GM19468 (cell line): Measurements from ENCODE around the gene ADAD2.

Experiments
- ATAC-seq: cut with Tn5 transposase; IDR thresholded peaks from one replicate; pipeline ENCODE4 v1.9.1; 2021; ENCODE audit warnings: mild to moderate bottlenecking, moderate library complexity, moderate number of reproducible peaks; ENCODE audit not compliant: unreplicated experiment; ENCODE audit errors: extremely low read depth

The ADAD2 gene

DNA sequence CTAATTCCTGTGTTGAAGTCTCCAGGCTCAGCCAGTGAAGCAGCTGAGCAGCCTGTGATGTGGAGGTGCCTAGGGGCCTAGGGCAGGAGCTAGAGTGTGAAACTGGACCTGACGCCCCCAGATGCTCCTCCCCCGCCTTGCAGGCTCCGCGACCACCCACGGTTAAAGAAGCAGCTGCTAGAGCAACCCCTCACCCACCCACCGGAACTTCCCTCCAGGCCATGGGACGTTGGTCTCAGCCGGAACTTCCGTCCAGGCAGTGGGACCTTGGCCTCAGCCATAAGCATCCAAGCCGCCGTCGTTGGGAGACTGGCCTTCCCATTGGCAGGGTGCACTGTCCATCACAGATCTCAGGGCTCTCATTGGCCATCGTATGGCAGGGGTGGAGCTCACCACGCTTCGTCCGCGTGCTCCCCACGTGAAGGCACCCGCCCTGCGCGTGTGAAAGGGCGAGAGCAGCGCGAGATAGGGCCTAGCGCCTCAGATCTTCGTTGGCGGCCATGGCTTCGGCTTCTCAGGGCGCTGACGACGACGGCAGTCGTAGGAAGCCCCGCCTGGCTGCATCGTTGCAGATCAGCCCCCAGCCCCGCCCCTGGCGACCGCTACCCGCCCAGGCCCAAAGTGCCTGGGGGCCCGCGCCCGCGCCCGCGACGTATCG lies at the start of gene ADAD2:
ADAD2 (plus strand) TSS at position 427 of the 658 bp plus-strand sequence; CDS start at position 501, 74 bp downstream.
- no peak for ATAC-seq

DNA sequence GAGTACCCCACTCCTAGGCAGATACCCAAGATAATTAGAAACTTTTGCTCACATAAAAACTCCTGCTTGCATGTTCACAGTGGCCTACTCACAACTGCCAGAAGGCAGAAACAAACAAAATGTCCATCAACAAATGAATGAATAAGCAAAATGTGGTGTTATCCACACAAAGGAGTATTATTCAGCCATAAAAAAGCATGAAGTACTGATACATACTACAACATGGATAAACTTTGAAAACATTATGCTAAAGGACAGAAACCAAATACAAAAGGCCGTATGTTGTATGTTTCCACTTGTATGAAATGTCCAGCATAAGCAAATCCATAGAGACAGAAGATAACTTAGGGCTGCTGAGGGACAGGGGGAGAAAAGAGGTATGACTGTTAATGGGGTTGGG lies 47.9 kb upstream of the ADAD2 start:
- no peak for ATAC-seq

- no peak for ATAC-seq
Observed at GRCh38 chr16:84143784-84144199, 47.2 kb upstream of the ADAD2 start.

DNA sequence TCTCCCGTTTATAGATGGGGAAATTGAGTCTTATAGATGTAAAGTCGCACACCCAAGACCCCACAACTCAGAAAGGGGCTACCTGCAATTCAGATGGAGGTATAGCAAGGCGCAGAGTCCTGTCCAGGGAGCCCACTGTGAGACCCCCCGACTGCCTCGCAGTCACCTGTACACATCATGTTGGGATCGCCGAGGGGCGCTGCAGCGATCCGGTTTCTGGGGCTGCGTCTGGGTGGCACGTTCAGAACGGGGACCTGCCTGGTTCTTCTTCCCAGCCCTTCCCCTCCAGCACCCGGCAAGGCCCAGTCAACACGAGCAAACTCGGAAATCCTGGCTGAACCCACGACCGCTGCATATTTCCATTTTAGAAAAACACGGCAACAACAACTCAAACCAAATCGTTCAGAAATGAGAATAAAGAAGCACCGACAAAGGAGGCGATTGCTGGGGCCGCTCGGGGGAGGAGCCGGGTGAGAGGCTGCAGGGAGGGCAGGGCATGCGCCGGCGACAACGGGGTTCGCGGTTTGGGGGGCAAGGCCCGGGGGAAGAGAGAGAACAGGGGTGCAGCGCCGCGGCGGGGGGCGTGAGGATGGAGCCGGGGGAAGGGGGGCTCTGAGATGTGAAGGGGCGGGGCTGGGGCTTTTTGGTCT lies 46.6 kb upstream of the ADAD2 start:
- no peak for ATAC-seq

GRCh38 chr16:84144859-84145639 lies 45.9 kb upstream of the ADAD2 start, which contains the start of the genes DNAAF1 and HSDL1:
Gene DNAAF1 (plus strand): TSS chr16:84145308. CDS start chr16:84145441, 133 bp downstream.
Gene HSDL1 (minus strand): TSS chr16:84145177. CDS start chr16:84131321, 13,856 bp downstream.
- peak; percentile 53 for ATAC-seq

DNA sequence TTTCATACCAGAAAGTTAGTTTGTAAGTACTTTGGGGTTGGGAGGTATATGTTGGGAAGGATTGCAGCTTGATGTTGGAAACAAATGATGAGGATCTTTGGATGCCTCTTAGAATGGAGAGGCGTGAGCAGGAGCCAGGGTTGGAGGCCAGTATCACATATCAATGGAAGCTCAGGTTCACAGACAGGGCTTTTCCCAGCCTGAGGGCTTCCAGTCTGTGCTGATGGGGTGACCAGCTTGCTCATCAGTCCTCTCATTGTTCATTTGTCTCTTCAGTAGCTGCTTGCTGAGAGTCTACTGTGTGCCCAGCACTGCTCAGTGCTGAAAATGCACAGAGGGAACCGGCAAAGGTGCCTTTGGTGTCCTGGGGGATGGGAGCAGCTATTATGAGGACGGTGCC lies 40.0 kb upstream of the ADAD2 start:
- no peak for ATAC-seq

- no peak for ATAC-seq
Observed at GRCh38 chr16:84153660-84154214, 37.2 kb upstream of the ADAD2 start.

DNA sequence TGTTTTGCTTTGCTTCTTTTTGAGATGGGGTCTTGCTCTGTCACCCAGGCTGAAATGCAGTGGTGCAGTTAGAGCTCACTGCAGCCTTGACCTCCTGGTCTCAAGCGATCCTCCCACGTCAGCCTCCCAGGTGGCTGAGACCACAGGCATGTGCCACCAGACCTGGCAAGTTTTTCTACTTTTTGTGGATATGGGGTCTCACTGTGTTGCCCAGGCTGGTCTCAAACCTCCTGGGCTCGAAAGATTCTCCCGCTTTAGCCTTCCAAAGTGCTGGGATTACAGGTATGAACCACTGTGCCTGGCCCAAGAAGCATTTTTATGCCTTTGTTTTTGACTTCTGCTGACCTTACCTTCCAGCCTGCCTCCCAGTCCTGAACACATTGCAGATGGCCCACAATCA lies 35.7 kb upstream of the ADAD2 start:
- no peak for ATAC-seq

GRCh38 chr16:84155771-84156170 lies 35.2 kb upstream of the ADAD2 start:
- ATAC-seq, result no peak

DNA sequence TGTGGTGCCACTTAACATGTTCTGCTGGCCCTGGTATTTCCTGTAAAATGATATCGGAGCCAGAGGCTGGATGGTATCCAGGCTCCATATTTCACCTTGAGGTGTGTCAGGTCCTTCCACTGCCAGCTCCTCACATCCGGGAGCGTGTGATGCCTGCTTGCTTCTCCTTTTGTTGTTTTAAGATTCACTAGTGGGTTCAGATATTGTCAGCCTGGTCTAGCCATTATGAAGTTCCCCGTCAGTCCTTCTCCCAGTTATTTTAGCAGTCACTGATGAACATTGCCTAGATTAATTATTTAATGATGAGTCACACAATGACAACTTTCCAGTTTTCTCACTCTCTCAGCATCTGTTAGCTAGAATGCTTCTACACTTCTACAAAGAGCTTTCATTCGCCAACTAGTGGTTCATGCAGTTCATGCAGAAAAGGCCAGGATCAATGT lies 34.6 kb upstream of the ADAD2 start:
- ATAC-seq, result no peak

DNA sequence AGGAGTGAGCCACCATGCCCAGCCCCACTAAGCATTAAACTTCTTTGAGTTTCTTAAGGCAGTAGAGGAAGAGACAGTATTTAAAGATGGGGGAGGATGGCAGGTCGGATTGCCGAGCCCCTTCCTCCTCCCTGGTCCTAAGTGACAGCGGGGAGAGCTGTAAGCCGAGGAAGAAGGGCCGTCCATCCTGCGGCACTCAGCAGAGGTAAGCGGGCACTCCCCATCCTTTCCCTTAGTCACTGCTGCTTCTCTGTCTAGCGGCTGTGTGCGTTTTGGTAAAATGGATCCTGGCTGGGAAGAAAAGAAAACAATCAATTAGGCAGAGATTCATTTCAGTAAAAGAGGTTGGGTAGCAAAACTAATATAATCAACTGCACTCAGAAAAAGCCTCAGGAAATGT lies 31.9 kb upstream of the ADAD2 start:
- no peak for ATAC-seq

DNA sequence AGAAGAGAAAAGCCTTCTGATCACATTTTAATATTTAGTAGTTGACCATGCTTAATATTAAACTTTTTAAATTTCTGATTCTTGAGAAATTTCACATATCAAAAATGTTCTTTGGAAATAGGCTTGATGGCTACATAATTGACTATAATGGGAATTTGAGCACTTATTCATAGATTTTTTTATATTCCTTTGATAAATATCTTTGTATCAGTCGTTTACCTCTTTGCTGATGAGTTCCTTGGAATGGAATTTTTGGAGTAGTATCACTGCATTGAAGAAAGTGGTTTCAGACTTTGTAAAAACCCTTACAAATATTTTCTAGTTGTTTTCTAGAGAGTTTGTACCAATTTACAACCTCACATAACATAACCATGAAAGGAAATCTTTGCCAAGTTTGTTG lies 31.2 kb upstream of the ADAD2 start:
- no peak for ATAC-seq

- no peak for ATAC-seq
Observed at GRCh38 chr16:84161037-84161436, 29.9 kb upstream of the ADAD2 start.

DNA sequence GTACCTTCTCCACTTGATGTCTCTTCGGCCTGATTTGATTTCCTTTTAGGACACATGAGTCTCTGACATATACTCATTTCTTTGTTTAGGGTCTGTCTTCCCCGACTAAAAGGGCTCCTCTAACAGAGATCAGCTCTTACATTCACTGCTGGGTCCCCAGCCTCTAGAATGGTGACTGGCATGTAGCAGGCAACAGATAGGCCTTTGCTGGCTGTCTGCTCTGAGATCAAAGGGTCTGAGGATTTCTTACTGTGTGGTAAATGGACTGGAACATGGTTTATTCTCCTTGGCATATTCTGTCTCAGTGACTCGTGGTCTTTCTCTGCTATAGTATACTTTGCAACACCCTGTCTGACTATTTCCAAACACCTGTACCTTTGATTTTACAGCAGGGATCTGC lies 29.2 kb upstream of the ADAD2 start:
- ATAC-seq, result no peak

DNA sequence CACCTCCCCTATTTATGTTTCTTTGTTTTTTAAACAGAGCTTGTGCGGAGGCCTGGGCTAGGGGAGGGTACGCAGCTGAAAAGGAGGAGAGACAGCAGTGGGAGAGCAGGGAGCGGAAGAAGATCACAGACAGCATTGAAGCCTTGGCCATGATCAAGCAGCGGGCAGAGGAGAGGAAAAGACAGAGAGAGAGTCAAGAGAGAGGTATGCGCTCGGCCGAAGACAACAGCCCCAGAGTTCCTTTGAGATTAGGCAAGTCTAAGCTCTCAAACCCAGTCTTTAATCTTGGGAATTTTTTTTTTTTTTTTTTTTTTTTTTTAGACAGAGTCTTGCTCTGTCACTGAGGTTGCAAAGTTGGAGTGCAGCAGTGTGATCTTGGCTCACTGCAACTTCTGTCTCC lies 25.2 kb upstream of the ADAD2 start:
- no peak for ATAC-seq

GRCh38 chr16:84166796-84167695 lies 23.9 kb upstream of the ADAD2 start:
- ATAC-seq, result no peak

- no peak for ATAC-seq
Observed at GRCh38 chr16:84169765-84170310, 21.1 kb upstream of the ADAD2 start.

DNA sequence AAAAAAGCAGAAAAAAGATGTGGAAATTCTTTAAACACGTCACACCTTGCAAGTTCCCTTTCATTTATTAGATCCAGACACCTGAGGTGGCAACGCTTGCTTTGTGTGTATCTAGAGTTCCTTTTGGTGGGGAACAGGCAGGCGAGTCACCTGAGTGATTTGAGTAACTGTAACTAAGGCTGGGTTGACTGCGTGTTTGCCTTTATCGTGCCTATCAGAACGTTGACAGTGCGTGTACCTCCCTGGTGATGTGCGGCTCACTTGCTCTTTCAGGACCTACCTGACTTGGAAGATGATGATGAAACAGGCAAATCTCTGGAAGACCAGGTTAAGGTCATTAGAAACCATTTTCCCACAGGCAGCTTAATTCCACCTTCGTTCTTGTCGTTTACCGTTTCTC lies 16.6 kb upstream of the ADAD2 start:
- no peak for ATAC-seq

DNA sequence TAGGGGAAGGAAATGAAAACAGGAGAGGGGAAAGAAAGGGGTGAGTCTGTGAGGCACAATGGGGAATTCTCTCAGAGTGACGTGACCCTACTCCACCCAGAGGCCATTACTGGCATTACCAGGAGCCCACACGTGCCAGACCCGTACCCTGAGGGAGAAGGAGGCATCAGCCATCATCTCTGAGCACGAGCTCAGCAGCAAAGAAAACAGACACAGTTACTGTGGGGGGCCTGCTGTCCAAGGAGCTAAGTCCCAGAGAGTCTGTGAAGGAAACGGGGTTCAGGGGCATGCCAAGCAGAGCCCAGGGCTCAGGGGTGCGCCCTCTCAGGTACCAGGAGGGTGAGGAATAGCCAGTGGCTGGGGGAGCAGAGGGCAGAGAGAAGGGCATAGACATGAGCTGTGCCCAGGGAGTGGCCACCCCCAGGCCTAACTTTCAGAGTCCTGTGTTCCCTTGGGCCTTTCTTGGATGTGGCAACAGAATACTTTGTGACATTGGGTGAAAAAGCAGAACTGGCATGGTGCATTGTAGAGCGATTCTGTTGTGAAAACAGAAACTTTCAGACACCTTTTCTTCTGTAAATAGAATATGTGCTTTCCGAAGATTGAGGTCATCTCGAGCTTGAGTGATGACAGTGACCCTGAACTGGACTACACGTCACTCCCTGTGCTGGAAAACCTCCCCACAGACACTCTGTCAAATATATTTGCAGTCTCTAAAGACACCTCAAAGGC lies 15.4 kb upstream of the ADAD2 start:
- no peak for ATAC-seq
